ENCODE results near the gene RMDN3.

DNA sequence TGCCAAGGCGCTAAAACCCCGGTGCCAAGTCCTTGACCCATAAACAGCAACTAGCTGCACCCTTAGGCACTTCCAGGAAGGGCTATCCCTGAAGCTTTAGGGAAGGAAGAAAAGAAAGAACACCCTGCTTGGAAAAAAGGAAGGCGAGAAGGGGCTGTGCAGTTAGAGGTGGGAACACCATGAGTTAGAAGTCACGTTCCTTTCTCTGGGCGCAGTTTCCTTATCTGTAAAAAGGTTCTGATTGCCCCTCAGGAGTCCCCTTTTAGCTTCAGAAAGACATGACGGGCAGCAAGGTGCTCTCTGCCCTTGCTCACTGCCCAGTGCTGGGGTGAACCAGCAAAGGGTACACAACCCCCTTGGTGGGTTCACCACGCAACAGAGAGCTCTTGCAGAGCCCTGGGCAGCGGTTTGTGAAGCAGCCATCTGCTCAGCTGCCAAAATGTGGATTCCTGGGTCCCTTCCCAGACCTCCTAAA lies 9.6 kb upstream of the RMDN3 start:
- TF ChIP-seq, protein P1, sequence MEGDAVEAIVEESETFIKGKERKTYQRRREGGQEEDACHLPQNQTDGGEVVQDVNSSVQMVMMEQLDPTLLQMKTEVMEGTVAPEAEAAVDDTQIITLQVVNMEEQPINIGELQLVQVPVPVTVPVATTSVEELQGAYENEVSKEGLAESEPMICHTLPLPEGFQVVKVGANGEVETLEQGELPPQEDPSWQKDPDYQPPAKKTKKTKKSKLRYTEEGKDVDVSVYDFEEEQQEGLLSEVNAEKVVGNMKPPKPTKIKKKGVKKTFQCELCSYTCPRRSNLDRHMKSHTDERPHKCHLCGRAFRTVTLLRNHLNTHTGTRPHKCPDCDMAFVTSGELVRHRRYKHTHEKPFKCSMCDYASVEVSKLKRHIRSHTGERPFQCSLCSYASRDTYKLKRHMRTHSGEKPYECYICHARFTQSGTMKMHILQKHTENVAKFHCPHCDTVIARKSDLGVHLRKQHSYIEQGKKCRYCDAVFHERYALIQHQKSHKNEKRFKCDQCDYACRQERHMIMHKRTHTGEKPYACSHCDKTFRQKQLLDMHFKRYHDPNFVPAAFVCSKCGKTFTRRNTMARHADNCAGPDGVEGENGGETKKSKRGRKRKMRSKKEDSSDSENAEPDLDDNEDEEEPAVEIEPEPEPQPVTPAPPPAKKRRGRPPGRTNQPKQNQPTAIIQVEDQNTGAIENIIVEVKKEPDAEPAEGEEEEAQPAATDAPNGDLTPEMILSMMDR (IDR thresholded peaks at IDR 0.05) = no peak
- TF ChIP-seq EP300 (IDR thresholded peaks at IDR 0.05) = no peak
- TF ChIP-seq POLR2A (IDR thresholded peaks at IDR 0.05) = no peak
